Measurements from ENCODE around the gene LIN7A. TPM values are rescaled to one million over a fixed set of nuclear protein-coding genes. Genes with fewer than 3 reads are reported as not detected.

Gene LIN7A
- total and polyA plus RNA-seq, 2 donors (not counting 1 experiment from before 2014, with no cell fraction given) = 22.8 to 35.3 TPM

DNA sequence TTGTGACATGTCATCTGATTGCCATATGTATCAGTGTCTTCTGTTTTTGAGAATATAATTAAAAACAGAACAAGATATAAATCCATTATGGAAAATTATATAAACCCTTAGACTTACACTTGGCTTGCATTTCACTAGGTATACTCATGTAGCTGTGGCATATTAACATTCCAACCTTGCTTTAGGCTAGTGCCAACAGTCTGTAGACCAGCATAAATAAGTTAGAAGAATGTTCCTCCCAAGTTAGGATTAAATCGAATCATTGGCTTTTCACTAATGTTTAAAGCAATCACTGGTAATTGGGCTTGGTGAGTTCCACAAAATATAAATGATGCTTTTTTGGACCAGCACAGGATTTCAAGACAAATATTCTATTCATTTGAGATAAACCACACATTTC is 103.0 kb downstream of the LIN7A start:
- DNase-seq (ENCODE audit: low read depth in 2 of 2) = no peak
- TF ChIP-seq, protein P1, sequence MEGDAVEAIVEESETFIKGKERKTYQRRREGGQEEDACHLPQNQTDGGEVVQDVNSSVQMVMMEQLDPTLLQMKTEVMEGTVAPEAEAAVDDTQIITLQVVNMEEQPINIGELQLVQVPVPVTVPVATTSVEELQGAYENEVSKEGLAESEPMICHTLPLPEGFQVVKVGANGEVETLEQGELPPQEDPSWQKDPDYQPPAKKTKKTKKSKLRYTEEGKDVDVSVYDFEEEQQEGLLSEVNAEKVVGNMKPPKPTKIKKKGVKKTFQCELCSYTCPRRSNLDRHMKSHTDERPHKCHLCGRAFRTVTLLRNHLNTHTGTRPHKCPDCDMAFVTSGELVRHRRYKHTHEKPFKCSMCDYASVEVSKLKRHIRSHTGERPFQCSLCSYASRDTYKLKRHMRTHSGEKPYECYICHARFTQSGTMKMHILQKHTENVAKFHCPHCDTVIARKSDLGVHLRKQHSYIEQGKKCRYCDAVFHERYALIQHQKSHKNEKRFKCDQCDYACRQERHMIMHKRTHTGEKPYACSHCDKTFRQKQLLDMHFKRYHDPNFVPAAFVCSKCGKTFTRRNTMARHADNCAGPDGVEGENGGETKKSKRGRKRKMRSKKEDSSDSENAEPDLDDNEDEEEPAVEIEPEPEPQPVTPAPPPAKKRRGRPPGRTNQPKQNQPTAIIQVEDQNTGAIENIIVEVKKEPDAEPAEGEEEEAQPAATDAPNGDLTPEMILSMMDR (conservative IDR thresholded peaks at IDR 0.05 in 1 of 2, IDR thresholded peaks at IDR 0.05 in 1 of 2; ENCODE audit: low read depth in 1 of 2, low read length in 2 of 2) = no peak
- TF ChIP-seq EZH2 (IDR thresholded peaks at IDR 0.05; ENCODE audit: low read length, missing control alignments) = no peak
- H3K4me2 ChIP-seq (ENCODE audit: extremely low read depth, insufficient read depth, low read length) = no peak overlapping the region
- H2AFZ ChIP-seq (ENCODE audit: low read length) = no peak overlapping the region
- no peaks in the 10 kb centered on the region for H4K20me1 ChIP-seq (ENCODE audit: control insufficient read depth, extremely low read depth, insufficient read depth, low read length)
- no peak overlapping the region for H3K27ac ChIP-seq (ENCODE audit: insufficient read depth, low read length)
- no peaks in the 10 kb centered on the region for H3K79me2 ChIP-seq (ENCODE audit: control insufficient read depth, insufficient read depth, low read length)
- H3K27me3 ChIP-seq (ENCODE audit: control insufficient read depth, insufficient read depth, low read length) = no peaks in the 10 kb centered on the region
- no peak overlapping the region for H3K4me3 ChIP-seq (replicated peaks in 1 of 4; ENCODE audit: control extremely low read depth in 1 of 4, insufficient read depth in 1 of 4, low read depth in 3 of 4, low read length in 4 of 4)
- H3K9me3 ChIP-seq (ENCODE audit: control insufficient read depth, insufficient read depth, low read depth, low read length) = no peaks in the 10 kb centered on the region
- no peaks in the 10 kb centered on the region for H3K36me3 ChIP-seq (ENCODE audit: control insufficient read depth, insufficient read depth, low read length)
- peaks cover 6% of the 10 kb centered on the region for H3K4me1 ChIP-seq (ENCODE audit: control insufficient read depth, extremely low read depth, insufficient read depth, low read length)
- no peak overlapping the region for H3K9ac ChIP-seq (ENCODE audit: insufficient read depth, low read length)

DNA sequence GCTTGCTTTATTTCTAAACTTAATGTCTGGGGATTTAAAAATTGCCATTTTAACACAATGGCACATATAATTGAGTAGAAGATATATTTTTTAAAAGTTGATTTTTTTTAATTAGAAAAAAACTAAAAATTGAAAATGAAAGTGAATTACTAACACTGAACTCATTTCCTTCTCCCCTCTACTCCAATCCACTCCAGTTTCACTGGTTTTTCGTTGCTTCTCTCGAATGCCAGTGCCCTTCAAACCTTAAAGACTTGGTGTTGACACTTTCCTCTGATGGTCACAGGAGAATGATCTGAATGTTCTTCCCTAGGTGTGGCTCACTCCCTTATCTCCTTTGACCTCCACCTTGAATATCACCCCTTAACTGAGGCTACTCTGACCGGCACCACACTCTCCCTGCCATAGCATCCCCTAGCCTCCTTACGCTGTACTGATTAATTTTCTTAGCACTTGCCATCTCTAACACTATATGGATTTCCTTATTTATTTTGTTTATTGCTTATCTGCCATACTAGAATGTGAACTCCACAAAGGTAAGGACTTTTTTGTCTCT is 107.1 kb downstream of the LIN7A start:
- TF ChIP-seq, protein P1 (conservative IDR thresholded peaks at IDR 0.05 in 1 of 2, IDR thresholded peaks at IDR 0.05 in 1 of 2; ENCODE audit: low read depth in 1 of 2, low read length in 2 of 2) = no peak
- TF ChIP-seq EZH2 (IDR thresholded peaks at IDR 0.05; ENCODE audit: low read length, missing control alignments) = no peak

DNA sequence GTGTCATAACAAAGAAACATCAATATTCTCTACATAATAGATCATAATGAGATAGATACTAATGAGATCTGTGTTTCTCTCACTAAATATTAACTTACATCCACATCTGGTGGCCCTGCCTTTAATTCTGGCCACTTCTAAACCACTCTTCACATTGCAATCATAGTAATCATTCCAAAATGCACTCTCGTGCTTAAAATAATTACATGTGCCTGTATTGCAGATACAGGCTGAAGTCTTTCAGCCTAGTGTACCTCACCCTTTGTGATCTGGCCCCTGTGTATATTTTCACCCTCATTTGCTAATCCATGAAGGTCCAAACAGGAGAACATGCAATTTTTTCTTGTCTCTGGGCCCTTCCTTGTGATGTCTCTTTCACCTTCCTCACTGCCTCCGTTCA is 108.0 kb downstream of the LIN7A start:
- Histone ChIP-seq H3K36me3 (ENCODE audit: control insufficient read depth, insufficient read depth, low read length) (no peaks in the 10 kb centered on the region), H3K79me2 (ENCODE audit: control insufficient read depth, insufficient read depth, low read length) (no peaks in the 10 kb centered on the region), H3K27me3 (ENCODE audit: control insufficient read depth, insufficient read depth, low read length) (no peaks in the 10 kb centered on the region), H3K9me3 (ENCODE audit: control insufficient read depth, insufficient read depth, low read depth, low read length) (no peaks in the 10 kb centered on the region), H3K27ac (ENCODE audit: insufficient read depth, low read length) (no peak overlapping the region), H2AFZ (ENCODE audit: low read length) (no peak overlapping the region), H3K9ac (ENCODE audit: insufficient read depth, low read length) (no peak overlapping the region), H3K4me2 (ENCODE audit: extremely low read depth, insufficient read depth, low read length) (no peak overlapping the region), H3K4me1 (ENCODE audit: control insufficient read depth, extremely low read depth, insufficient read depth, low read length) (no peaks in the 10 kb centered on the region), H4K20me1 (ENCODE audit: control insufficient read depth, extremely low read depth, insufficient read depth, low read length) (no peaks in the 10 kb centered on the region), H3K4me3 (replicated peaks in 1 of 4; ENCODE audit: control extremely low read depth in 1 of 4, insufficient read depth in 1 of 4, low read depth in 3 of 4, low read length in 4 of 4) (no peak overlapping the region)
- no peak for TF ChIP-seq EZH2 (IDR thresholded peaks at IDR 0.05; ENCODE audit: low read length, missing control alignments)
- TF ChIP-seq, protein P1 (conservative IDR thresholded peaks at IDR 0.05 in 1 of 2, IDR thresholded peaks at IDR 0.05 in 1 of 2; ENCODE audit: low read depth in 1 of 2, low read length in 2 of 2) = no peak
- DNase-seq (ENCODE audit: low read depth in 2 of 2) = peak in 1 of 2 donors; percentile 50

More for the DNA sequence above, 107.1 kb downstream of the LIN7A start:
- Histone ChIP-seq H3K79me2 (ENCODE audit: control insufficient read depth, insufficient read depth, low read length) (no peaks in the 10 kb centered on the region), H3K9ac (ENCODE audit: insufficient read depth, low read length) (no peak overlapping the region), H2AFZ (ENCODE audit: low read length) (no peak overlapping the region), H3K27me3 (ENCODE audit: control insufficient read depth, insufficient read depth, low read length) (no peaks in the 10 kb centered on the region), H3K27ac (ENCODE audit: insufficient read depth, low read length) (no peak overlapping the region), H3K4me3 (replicated peaks in 1 of 4; ENCODE audit: control extremely low read depth in 1 of 4, insufficient read depth in 1 of 4, low read depth in 3 of 4, low read length in 4 of 4) (no peak overlapping the region), H3K4me1 (ENCODE audit: control insufficient read depth, extremely low read depth, insufficient read depth, low read length) (no peaks in the 10 kb centered on the region), H3K36me3 (ENCODE audit: control insufficient read depth, insufficient read depth, low read length) (no peaks in the 10 kb centered on the region), H4K20me1 (ENCODE audit: control insufficient read depth, extremely low read depth, insufficient read depth, low read length) (no peaks in the 10 kb centered on the region), H3K4me2 (ENCODE audit: extremely low read depth, insufficient read depth, low read length) (peak overlapping the region; percentile 40), H3K9me3 (ENCODE audit: control insufficient read depth, insufficient read depth, low read depth, low read length) (no peaks in the 10 kb centered on the region)
- DNase-seq (ENCODE audit: low read depth in 2 of 2) = no peak
